IPS-20b (cell line): ENCODE data around the gene CYP4F8.

Experiments
- H3K27ac ChIP-seq: one replicate; pipeline ENCODE4 v1.5.1; 2013; ENCODE audit warnings: low read length
- H3K27me3 ChIP-seq: 2 replicates; pipeline ENCODE4 v1.6.1; 2013; ENCODE audit warnings: mild to moderate bottlenecking, low read length, inconsistent platforms; ENCODE audit not compliant: insufficient read depth
- H3K36me3 ChIP-seq: 2 replicates; pipeline ENCODE4 v1.6.1; 2013; ENCODE audit warnings: low read depth, mild to moderate bottlenecking, inconsistent platforms, low read length, moderate library complexity; ENCODE audit not compliant: insufficient read depth
- H3K4me1 ChIP-seq: 2 replicates; pipeline ENCODE4 v1.6.1; 2013; ENCODE audit warnings: mild to moderate bottlenecking, control low read depth, inconsistent platforms, low read length, moderate library complexity; ENCODE audit not compliant: insufficient read depth
- H3K4me3 ChIP-seq: 2 replicates; pipeline ENCODE4 v1.5.1; 2013; ENCODE audit warnings: mild to moderate bottlenecking, low read length, inconsistent platforms
- H3K9ac ChIP-seq: 2 replicates; pipeline ENCODE4 v1.6.1; 2013; ENCODE audit warnings: low read depth, mild to moderate bottlenecking, inconsistent platforms, low read length, moderate library complexity
- H3K9me3 ChIP-seq: 2 replicates; pipeline ENCODE4 v1.6.1; 2013; ENCODE audit warnings: mild to moderate bottlenecking, low read depth, low read length, inconsistent platforms; ENCODE audit not compliant: insufficient read depth

CYP4F8 gene

DNA sequence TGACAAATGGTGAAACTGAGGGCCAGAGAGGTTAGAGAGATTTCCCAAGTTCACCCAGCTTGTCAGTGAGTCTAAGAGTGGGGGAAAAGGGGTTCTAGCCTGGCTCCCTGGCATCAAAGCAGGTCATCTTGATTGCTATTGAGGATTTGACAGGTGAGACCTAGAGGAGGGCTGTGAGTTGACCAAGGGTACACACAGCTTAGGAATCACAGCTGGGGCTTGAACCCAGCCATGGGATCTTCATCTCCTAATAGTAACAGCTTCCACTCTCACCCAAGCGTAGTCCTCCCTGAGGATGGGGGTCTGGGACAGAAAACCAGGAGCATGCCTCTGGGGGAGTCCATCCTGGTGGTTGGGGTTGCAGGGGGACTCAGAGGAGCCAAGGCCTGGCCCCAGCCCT lies 6.8 kb downstream of the CYP4F8 start:
- H3K9ac ChIP-seq = no peak overlapping the region
- no peaks in the 10 kb centered on the region for H3K27me3 ChIP-seq
- no peak overlapping the region for H3K4me3 ChIP-seq
- peaks cover 90% of the 10 kb centered on the region for H3K9me3 ChIP-seq
- no peaks in the 10 kb centered on the region for H3K4me1 ChIP-seq
- H3K36me3 ChIP-seq = no peaks in the 10 kb centered on the region
- no peak overlapping the region for H3K27ac ChIP-seq

DNA sequence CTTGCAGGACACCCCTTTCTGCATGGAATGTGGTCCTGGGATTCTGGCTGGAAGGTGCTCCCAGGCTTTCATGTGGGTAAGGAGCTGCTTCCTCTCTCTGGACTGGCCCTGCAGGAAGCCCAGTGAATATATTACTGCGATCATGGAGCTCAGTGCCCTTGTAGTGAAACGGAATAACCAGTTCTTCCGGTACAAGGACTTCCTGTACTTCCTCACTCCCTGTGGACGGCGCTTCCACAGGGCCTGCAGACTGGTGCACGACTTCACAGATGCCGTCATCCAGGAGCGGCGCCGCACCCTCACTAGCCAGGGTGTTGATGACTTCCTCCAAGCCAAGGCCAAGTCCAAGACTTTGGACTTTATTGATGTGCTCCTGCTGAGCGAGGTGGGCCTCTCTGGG lies 8.0 kb downstream of the CYP4F8 start:
- Histone ChIP-seq H3K27me3 (no peaks in the 10 kb centered on the region), H3K4me3 (no peak overlapping the region), H3K9me3 (peaks cover 89% of the 10 kb centered on the region), H3K9ac (no peak overlapping the region), H3K36me3 (no peaks in the 10 kb centered on the region), H3K27ac (no peak overlapping the region), H3K4me1 (no peaks in the 10 kb centered on the region)

DNA sequence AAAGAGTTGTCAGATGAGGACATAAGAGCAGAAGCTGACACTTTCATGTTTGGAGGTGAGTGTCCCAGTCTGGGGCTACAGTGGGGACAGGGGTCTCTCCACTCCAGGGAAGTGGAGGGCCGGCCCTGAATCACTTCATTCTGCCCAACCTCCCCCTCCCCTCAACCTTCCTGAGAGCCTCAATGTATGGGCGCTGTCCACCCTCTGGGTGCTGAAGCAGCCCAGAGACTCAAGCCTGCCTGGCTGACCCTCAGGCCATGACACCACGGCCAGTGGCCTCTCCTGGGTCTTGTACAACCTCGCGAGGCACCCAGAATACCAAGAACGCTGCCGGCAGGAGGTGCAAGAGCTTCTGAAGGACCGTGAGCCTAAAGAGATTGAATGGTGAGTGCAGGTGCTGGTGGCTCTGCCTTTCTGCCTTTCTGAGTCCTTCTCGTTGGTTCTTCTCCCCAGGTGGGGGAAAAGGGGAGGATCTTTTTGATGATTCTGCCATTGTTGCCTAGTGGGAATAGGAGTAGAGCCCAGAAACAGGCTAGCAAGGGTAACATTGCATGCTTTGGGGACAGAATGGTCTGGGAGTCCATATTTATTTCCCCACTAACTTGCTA lies 8.8 kb downstream of the CYP4F8 start:
- Histone ChIP-seq H3K36me3 (no peaks in the 10 kb centered on the region), H3K27ac (no peak overlapping the region), H3K9me3 (peaks cover 88% of the 10 kb centered on the region), H3K27me3 (no peaks in the 10 kb centered on the region), H3K4me1 (no peaks in the 10 kb centered on the region), H3K4me3 (no peak overlapping the region), H3K9ac (no peak overlapping the region)

DNA sequence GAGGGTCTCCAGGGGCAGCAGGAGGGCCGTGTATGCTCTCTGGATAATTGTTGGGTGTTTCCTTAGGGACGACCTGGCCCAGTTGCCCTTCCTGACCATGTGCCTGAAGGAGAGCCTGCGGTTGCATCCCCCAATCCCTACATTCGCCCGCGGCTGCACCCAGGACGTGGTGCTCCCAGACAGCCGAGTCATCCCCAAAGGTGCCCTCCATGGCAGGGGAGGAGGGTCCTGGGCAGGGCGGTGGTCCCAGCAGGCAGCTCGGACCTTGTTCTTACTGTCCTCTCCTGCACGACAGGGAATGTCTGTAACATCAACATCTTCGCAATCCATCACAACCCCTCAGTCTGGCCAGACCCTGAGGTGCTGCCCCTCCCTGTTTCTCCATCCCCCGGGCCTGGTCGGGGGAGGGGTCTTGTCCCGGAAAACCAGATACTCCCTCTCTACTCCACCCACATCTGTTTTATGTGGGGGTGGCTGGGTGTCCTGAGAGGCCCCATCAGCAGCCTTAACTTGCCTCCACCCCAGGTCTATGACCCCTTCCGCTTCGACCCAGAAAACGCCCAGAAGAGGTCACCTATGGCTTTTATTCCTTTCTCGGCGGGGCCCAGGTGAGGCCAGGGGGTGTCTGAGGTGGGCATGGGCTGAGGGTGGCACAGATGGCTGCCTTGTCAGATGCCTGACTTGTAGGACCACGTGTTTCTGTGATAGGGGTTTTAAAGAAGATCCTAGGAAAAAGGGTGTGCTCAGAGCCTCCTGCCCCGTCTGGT lies 13.4 kb downstream of the CYP4F8 start:
- H3K27ac ChIP-seq = no peak overlapping the region
- H3K4me1 ChIP-seq = no peaks in the 10 kb centered on the region
- peaks cover 86% of the 10 kb centered on the region for H3K9me3 ChIP-seq
- H3K27me3 ChIP-seq = no peaks in the 10 kb centered on the region
- no peak overlapping the region for H3K9ac ChIP-seq
- no peak overlapping the region for H3K4me3 ChIP-seq
- H3K36me3 ChIP-seq = no peaks in the 10 kb centered on the region

DNA sequence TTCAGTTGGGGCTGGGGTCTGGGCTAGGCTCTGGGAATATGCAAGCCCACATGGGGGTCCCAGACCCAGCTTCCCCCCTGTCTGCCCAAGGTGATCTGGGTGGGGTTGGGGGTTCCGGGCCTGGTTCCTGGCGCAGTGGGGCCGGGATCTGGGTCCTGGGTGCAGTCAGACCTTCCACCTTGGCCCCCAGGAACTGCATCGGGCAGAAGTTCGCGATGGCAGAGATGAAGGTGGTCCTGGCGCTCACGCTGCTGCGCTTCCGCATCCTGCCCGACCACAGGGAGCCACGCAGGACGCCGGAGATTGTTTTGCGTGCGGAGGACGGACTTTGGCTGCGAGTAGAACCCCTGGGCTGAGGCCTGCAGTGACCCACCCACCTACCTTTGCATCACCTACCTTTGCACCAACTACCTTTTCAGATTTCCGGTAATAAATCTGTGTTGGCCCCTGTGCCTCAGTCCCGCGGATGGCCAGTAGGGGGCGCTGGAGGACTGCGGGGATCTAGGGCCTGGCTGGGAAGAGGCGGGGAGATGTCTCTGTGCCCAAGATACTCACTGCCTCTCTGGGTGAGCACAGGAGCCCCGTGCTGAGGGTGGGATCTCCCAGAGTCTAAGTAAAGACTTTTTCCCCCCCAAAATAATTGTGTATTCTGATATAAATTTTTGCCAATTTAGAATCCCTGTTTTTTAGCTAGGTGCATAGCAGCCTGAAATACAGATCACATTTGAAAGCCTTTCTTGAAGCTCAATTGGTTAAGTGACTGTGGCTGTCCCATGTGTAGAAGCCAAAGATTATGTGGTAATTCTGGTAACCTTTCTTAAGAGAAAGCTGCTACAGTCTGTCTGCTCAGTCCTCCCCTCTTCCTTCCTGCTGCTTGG lies 14.2 kb downstream of the CYP4F8 start:
- Histone ChIP-seq H3K9ac (no peak overlapping the region), H3K27me3 (no peaks in the 10 kb centered on the region), H3K9me3 (peaks cover 86% of the 10 kb centered on the region), H3K4me3 (no peak overlapping the region), H3K27ac (no peak overlapping the region), H3K4me1 (no peaks in the 10 kb centered on the region), H3K36me3 (no peaks in the 10 kb centered on the region)

DNA sequence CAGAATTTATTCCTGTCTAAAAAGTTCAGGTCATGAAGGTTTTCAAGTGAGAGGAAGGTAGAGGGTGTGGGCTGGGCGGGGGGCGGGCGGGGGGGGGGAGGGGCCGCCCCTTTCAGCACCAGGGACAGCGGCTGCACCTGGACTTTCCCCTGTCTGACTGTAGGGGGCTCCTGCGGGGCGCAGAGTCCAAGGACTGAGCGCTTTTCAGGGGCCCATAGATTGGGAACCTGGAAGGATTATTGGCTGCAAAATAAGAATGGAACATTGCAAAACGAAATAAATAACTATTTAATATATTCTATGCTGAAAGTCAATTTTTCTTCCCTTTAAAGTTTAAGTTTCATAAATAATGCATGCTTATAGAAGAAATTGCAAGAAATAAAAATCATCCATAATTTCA lies 16.8 kb downstream of the CYP4F8 start:
- Histone ChIP-seq H3K9me3 (peaks cover 89% of the 10 kb centered on the region), H3K4me3 (no peak overlapping the region), H3K36me3 (no peaks in the 10 kb centered on the region), H3K27me3 (no peaks in the 10 kb centered on the region), H3K27ac (no peak overlapping the region), H3K4me1 (no peaks in the 10 kb centered on the region), H3K9ac (no peak overlapping the region)

DNA sequence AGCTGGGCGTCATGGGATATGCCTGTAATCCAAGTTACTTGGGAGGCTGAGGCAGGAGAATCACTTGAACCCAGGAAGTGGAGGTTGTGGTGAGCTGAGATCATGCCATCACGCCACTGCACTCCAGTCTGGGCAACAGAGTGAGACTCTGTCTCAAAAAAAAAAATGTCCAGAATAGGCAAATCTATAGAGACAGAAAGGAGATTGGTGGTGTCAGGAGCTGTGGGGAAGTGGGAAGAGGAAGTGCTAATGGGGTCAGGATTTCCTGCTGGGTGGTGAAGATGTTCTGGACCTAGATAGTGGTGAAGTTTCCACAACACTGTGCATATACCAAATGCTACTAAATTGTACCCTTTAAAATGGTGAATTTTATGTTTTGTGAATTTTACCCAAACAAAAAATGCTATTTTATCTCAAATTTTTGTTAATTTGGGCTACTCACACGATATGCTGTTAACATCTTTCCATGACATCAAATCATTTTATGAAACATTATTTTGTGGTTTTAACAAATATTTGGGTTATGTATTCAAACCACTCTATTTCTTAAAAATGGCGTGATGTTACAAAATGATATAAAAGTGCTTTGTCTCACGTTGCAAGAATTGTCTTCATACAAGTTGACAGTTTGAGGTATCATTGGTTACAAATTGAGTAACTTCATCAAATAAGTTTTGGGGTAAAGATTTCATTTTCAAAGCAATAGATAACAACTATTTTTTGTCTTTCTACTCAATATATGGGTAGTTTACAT lies 18.2 kb downstream of the CYP4F8 start:
- Histone ChIP-seq H3K4me3 (no peak overlapping the region), H3K27ac (no peak overlapping the region), H3K27me3 (no peaks in the 10 kb centered on the region), H3K4me1 (no peaks in the 10 kb centered on the region), H3K9ac (no peak overlapping the region), H3K9me3 (peaks cover 87% of the 10 kb centered on the region), H3K36me3 (no peaks in the 10 kb centered on the region)

DNA sequence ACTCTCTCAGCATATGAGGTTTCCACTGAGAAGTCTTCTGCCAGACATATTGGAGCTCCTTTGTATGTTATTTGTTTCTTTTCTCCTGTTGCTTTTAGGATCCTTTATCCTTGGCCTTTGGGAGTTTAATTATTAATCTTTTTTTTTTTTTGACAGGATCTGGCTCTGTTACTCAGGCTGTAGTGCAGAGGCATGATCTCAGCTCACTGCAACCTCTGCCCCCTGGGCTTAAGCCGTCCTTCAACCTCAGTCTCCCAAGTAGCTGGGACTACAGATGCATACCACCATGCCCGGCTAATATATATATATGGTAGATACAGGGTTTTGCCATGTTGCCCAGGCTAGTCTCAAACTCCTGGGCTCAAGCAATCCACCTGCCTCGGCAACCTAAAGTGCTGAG lies 19.1 kb downstream of the CYP4F8 start:
- Histone ChIP-seq H3K27me3 (no peaks in the 10 kb centered on the region), H3K9ac (no peak overlapping the region), H3K9me3 (peaks cover 83% of the 10 kb centered on the region), H3K4me3 (no peak overlapping the region), H3K4me1 (no peaks in the 10 kb centered on the region), H3K36me3 (no peaks in the 10 kb centered on the region), H3K27ac (no peak overlapping the region)

DNA sequence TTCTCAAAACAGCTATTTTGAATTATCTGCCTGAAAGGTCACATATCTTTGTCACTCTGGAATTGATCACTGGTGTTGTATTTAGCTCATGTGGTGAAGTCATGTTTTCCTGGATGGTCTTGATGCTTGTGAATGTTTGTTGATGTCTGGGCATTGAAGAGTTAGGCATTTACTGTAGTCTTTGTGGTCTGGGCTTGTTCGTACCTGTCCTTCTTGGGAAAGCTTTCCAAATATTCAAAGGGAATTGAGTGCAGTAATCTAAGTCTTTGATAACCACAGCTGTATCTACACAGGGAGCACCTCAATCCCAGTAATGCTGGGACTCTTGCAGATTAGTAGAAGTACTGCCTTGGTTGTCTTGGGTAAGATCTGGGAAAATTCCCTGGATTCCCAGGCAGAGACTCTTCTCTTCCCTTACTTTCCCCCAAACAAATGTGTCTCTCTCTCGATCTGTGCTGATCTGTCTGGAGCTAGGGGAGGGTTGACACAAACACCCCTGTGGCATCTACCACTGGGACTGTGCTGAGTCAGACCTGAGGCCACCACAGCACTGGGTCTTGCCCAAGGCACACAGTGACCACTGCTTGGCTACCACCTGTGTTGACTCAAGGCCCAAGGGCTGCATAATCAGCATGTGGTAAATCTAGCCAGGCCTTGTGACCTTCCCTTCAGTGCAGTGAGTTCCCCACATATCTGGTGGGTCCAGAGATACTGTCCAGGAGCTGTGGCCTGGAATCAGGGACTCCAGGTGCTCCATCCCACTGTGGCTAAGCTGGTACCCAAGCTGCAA lies 20.2 kb downstream of the CYP4F8 start:
- H3K4me1 ChIP-seq = no peaks in the 10 kb centered on the region
- no peak overlapping the region for H3K27ac ChIP-seq
- H3K27me3 ChIP-seq = no peaks in the 10 kb centered on the region
- no peak overlapping the region for H3K4me3 ChIP-seq
- H3K9me3 ChIP-seq = peaks cover 86% of the 10 kb centered on the region
- H3K9ac ChIP-seq = no peak overlapping the region
- H3K36me3 ChIP-seq = no peaks in the 10 kb centered on the region

DNA sequence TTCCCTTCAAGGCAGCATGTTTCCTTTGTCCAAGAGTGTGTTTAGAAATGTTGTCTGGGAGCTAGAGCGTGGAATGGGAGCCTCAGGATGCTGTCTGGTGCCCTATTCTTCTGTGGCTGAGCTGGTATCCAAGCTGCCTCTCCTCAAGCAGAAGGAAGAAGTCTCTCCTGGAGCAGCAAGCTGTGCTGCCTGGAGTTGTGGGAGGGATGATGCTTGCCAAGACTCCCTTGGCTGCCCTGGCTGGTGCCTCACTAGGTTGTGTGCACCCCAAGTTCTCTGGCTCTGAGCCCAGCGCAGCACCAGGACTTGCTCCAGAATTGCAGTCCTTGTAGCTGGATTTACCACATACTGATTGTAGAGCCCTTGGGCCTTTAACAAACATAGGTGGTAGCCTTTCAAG lies 21.0 kb downstream of the CYP4F8 start:
- peaks cover 86% of the 10 kb centered on the region for H3K9me3 ChIP-seq

DNA sequence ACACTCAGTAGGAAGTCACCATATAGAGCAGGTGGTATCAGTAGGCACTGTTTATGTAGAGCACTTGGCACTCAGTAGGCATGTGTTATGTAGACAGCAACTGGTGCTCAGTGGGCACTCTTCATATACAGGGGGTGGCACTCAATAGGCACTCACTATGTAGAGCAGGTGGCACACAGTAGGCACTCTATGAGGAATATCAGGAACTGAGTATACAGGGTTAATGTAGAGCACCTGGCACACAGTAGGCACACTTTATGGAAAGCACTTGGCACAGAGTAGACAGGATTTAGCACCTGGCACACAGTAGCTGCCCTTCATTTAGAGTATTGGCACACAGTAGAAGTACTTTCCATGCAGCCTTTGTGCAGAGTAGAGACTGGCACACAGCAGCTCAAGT lies 24.6 kb downstream of the CYP4F8 start:
- no peaks in the 10 kb centered on the region for H3K27me3 ChIP-seq
- no peaks in the 10 kb centered on the region for H3K4me1 ChIP-seq
- no peak overlapping the region for H3K4me3 ChIP-seq
- no peak overlapping the region for H3K9ac ChIP-seq
- no peaks in the 10 kb centered on the region for H3K36me3 ChIP-seq
- peaks cover 88% of the 10 kb centered on the region for H3K9me3 ChIP-seq
- H3K27ac ChIP-seq = no peak overlapping the region

More for the DNA sequence above, 21.0 kb downstream of the CYP4F8 start:
- Histone ChIP-seq H3K4me1 (no peaks in the 10 kb centered on the region), H3K4me3 (no peak overlapping the region), H3K27ac (no peak overlapping the region), H3K9ac (no peak overlapping the region), H3K36me3 (no peaks in the 10 kb centered on the region), H3K27me3 (no peaks in the 10 kb centered on the region)
